ENCODE results near the gene NINJ1.
"Not testable (repeated sequence)": the region's sequence is repeated elsewhere in the genome, so short reads cannot be mapped to it uniquely, and the experiment has no call there.

NINJ1 gene

GRCh38 chr9:93159601-93160471 is 25.8 kb upstream of the NINJ1 start:
- peak; percentile 47 to 69 for DNase-seq

GRCh38 chr9:93156475-93157008 is 22.5 kb upstream of the NINJ1 start:
- DNase-seq = no peak

GRCh38 chr9:93155716-93156474 is 21.8 kb upstream of the NINJ1 start:
- no peak for DNase-seq

- DNase-seq = peak; percentile 7 to 51
Measured at GRCh38 chr9:93154293-93154903, 20.3 kb upstream of the NINJ1 start.

GRCh38 chr9:93151097-93151784 is 17.2 kb upstream of the NINJ1 start:
- DNase-seq = no peak

- DNase-seq = no peak
Measured at GRCh38 chr9:93149361-93149760, 15.3 kb upstream of the NINJ1 start.

- DNase-seq = no peak
Measured at GRCh38 chr9:93148721-93149120, 14.7 kb upstream of the NINJ1 start.

- DNase-seq = no peak
Measured at GRCh38 chr9:93147632-93148031, 13.6 kb upstream of the NINJ1 start.

- DNase-seq = not testable (repeated sequence)
Measured at GRCh38 chr9:93146696-93147095, 12.6 kb upstream of the NINJ1 start.

GRCh38 chr9:93143830-93144530 is 9.9 kb upstream of the NINJ1 start:
- DNase-seq = no peak

GRCh38 chr9:93141771-93142483 is 7.9 kb upstream of the NINJ1 start:
- DNase-seq = no peak

- DNase-seq = no peak
Measured at GRCh38 chr9:93139365-93140182, 5.5 kb upstream of the NINJ1 start.

GRCh38 chr9:93138171-93138764 is 4.2 kb upstream of the NINJ1 start:
- no peak for DNase-seq

GRCh38 chr9:93137362-93137761 is 3.3 kb upstream of the NINJ1 start:
- DNase-seq = no peak

- no peak for DNase-seq
Measured at GRCh38 chr9:93136011-93136440, 2.0 kb upstream of the NINJ1 start.

- no peak for DNase-seq
Measured at GRCh38 chr9:93134740-93135444, 841 bp upstream of the NINJ1 start.

GRCh38 chr9:93133681-93134014 is 403 bp downstream of the NINJ1 start:
- DNase-seq = no peak

GRCh38 chr9:93132946-93133680 is 938 bp downstream of the NINJ1 start:
- DNase-seq = no peak

All from NCI-H1930 (cell line).